Fibroblast of upper back skin (primary cell): ENCODE data around the gene RSPO4.

Experiments
- DNase-seq: peaks from one replicate; pipeline ENCODE4 v3.0.0-alpha.2; 2013

RSPO4 gene

GRCh38 chr20:940926-941325, 61.2 kb downstream of the RSPO4 start:
- no peak for DNase-seq

- no peak for DNase-seq
Observed at GRCh38 chr20:939606-940005, 62.5 kb downstream of the RSPO4 start.

GRCh38 chr20:934186-934840, 67.8 kb downstream of the RSPO4 start:
- no peak for DNase-seq

- DNase-seq, result no peak
Observed at GRCh38 chr20:933029-933428, 69.1 kb downstream of the RSPO4 start.

- no peak for DNase-seq
Observed at GRCh38 chr20:931401-931800, 70.7 kb downstream of the RSPO4 start.

- no peak for DNase-seq
Observed at GRCh38 chr20:926670-927069, 75.4 kb downstream of the RSPO4 start.

GRCh38 chr20:925516-925915, 76.6 kb downstream of the RSPO4 start:
- DNase-seq, result no peak

- no peak for DNase-seq
Observed at GRCh38 chr20:924639-925038, 77.5 kb downstream of the RSPO4 start.

- DNase-seq, result no peak
Observed at GRCh38 chr20:922781-923180, 79.3 kb downstream of the RSPO4 start.

- no peak for DNase-seq
Observed at GRCh38 chr20:921068-921467, 81.0 kb downstream of the RSPO4 start.

GRCh38 chr20:920311-920710, 81.8 kb downstream of the RSPO4 start:
- DNase-seq, result no peak

- no peak for DNase-seq
Observed at GRCh38 chr20:919491-919916, 82.6 kb downstream of the RSPO4 start.

GRCh38 chr20:917416-917815, 84.7 kb downstream of the RSPO4 start:
- no peak for DNase-seq

- no peak for DNase-seq
Observed at GRCh38 chr20:916825-917224, 85.3 kb downstream of the RSPO4 start.

GRCh38 chr20:916125-916799, 85.8 kb downstream of the RSPO4 start, which contains the start of gene ANGPT4:
TSS of gene ANGPT4 (minus strand) at chr20:916334. CDS start at chr20:916214, 120 bp downstream.
- DNase-seq, result no peak

- no peak for DNase-seq
Observed at GRCh38 chr20:914727-915498, 87.2 kb downstream of the RSPO4 start.

- no peak for DNase-seq
Observed at GRCh38 chr20:913306-913849, 88.7 kb downstream of the RSPO4 start.

- DNase-seq, result no peak
Observed at GRCh38 chr20:911882-912600, 90.1 kb downstream of the RSPO4 start.

- DNase-seq, result peak; percentile 56
Observed at GRCh38 chr20:910870-911770, 91.0 kb downstream of the RSPO4 start.

- DNase-seq, result peak; percentile 37
Observed at GRCh38 chr20:910132-910869, 91.8 kb downstream of the RSPO4 start.

- DNase-seq, result no peak
Observed at GRCh38 chr20:909641-910040, 92.5 kb downstream of the RSPO4 start.
